NCI-H446 (cell line): ENCODE data around the gene PTGER3.

ENCODE experiments used
- DNase-seq, 2 experiments: peaks; one replicate each; lab custom pipeline; 2025; lab: John Stamatoyannopoulos, UW

The PTGER3 gene

DNA sequence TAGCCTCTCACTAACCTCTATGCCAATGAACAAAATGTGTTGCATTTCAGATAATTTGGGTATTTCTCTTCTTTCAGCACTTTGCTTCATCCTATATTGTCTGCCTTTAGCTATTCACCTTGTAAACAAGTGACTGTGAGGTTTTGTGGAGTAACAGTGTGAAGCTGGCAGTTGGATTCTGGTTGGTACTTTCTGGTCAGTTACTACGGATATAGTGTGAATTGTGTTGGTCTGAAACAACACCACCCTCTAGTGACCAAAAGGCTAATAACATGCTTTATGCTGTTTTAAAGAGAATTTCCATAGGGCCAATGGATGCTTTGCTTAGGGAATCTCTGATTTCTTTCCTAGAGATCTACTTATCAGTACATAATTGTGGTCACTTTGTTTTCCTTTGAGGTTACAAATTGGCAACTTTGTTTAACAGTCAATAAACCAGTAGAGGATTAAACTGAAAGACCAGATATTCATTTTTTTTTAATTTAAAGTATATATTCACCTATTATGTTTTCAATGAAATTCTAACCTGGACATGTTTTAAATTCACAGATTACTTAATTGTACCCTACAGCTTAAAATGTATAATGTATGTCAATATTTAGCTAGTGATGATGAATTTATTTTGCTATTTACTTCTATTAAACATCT, 2.5 kb upstream of the PTGER3 start:
- peak; percentile 59 to 80 for DNase-seq

DNA sequence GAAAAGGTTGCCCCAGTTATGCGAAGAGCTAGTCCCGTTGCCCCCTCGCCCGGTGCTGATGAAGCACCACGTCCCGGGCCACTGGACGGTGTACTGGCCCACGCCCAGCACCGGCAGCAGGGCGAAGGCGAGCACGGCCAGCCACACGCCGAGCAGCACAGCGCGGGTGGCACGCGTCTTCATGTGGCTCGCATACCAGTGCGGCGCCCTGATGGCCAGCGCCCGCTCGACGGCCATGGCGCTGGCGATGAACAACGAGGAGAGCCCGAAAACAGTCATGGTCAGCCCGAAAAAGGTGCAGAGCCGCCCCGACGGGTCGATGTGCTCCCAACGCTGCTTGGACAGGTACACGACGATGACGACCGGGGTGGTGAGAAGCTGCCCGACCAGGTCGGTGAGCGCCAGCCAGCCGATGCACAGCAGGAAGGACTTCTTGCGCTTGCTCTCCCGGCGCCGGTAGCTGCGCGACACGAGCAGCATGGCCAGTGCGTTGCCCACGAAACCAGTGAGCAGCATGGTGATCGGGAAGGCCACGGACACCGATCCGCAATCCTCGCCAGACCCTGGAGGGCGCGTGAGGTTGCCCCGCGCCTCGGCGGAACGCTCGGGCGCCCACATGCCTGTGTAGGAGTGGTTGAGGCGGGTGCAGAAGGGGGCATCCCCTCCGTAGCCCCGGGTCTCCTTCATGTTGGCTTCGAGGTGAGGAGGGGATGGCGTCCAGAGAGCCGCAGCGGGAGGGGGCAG, 553 bp downstream of the PTGER3 start:
- DNase-seq: peak in 1 of 2 experiments; percentile 35

DNA sequence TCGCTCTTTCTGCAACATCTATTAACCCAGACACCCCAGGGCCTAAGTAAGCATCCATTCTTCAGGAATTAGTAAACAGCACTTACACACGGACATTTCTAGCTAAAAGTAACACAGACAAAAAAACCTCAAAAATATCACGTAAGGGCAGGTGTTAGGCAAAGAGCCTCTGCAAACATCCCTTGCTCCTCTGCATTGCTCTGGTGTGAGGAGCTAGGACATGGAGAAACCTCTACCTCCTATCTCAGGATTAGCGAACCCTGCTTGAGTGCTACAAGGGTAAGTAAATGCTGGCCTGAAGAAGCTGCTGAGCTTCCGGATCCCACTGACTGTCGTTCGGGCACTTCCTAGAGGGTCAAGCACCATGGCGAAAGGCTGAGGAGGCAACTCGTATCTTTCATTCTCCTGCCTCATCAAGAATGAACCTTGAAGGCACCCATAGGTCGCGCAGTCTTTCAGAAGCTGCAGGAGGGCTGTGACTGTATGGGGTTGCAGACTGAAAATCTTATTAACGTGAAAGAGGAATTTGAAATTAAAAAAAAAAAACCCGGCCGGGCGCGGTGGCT, 2.1 kb downstream of the PTGER3 start:
- DNase-seq: no peak

DNA sequence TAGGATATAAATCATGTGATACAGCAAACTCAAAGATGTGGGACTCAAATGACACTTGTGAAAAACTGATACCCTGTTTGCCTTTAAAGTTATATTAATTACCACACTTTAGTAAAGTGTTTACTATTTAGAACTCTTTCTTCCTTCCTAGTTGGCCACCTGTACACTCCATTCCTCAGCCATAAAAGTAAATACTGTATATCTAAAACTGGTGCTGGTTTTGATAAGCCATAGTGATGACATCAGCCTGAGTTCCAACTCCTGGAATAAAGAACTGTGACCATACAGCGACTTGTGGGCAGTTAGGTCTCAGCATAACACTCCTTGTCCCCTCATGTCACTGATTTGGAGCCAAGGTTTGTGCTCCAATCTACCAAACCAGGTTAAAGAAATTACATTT, 2.8 kb downstream of the PTGER3 start:
- DNase-seq: no peak

DNA sequence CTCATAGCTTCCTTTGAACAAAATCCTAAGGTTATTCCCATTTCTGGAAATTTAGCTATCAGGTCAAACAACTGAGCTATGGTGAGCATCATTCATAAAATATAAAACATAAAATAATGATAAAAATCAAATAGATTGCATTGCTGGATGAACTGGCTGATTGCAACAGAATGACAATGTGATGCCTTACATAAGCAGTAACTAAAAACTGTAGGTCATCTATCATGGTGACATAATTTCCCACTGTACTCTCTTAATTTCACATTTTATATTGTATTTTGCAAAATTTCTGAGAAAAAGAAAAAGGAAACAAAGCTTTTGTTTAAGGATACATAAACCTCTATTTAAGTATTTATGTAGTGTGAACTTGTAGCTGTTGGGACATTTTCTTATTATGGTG, 4.6 kb downstream of the PTGER3 start:
- DNase-seq: no peak

DNA sequence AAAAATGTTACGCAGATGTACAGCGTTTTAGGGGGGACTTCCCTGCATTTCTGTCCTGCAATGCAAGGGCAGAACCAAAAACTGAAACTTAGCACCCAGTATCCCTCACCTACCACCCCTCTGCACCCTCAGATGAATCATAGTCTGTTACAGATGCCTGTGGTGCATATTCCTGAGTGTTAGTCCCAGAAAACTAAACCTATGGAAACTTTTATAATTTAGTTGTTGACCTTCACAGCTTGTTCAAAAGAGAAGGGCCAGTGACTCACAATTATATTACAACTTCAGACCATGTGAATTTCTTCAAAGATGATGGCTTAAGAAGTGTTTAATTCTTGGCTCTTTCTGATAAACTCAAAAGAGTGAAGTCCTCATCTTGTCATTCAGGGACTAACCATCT, 5.8 kb downstream of the PTGER3 start:
- DNase-seq: no peak

DNA sequence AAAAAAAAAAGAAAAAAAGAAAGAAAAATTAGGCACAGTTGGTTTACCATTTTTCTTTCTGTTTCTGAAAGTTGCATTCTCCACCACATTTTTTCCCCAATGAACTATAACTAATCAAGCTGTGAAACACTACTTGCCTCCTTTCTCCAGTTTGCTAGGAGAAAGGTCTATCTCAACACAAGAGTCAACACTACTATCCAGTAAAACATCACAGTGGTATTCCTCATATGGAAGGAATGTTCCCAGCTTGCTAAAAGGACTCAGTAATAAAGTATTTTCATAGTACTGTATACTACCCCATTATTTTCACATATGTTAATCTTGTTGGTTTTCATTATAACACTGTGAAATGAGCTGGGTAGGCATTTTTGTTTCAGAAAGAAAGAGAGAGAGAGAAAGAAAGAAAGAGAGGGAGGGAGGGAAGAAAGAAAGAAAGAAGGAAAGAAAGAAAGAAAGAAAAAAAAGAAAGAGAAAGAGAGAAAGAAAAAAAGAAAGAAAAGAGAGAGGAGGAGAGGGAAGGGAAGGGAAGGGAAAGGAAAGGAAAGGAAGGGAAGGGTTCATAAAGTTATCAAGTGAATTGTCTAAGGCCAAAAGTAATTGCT, 7.9 kb downstream of the PTGER3 start:
- no peak for DNase-seq

DNA sequence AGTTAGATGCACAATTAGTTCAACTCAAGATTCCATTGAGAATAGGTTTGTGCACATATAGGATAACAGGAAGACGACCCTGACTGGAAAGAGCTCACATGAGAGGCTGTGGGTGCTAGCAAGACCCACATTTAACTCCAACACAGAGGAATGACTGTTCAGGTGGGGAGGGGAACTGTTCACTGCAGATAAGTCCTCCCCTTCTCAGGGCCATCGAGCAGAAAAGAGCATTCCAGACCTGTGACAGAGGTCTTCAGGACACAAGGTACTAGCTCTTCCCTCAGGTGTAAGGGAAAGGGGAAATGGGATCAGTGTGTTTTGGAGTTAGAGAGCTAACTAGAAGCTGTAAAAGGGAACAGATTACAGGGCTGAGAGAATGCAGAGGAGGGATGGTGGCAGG, 8.7 kb downstream of the PTGER3 start:
- DNase-seq: no peak

DNA sequence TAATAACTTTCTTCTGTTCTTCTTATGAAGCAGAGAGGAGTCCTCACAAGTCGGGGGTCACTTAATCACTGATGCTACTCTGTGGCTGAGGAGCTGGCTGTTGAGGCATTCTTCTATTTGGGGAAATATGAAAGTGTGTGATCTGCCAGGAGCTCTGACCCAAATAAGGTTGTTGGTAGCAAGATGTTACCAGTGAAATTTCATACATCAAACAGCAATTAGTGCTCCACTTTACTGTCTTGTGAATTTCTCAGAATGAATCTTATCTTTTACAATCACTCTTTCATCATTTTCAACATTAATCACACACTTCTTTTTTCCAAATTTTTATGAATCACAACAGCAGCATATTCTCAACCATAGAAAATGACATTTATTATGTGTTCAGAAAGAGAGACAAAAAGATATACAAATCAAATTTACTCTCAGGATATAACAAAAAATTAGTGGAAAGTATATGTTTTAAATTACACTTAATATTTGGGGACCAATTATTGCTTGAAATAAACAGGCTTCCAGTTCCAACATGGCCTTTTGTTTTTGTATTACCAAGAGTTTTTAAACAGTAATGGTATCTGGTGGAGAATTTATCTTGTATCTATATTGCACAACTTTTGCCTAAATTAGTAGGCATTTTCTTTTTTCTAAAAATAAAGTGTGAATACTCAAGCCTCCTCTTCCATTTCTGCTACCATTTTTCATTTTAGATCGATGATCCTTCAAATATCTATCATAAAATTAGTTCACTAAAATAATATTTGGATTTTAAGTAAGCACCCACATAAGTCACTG, 9.6 kb downstream of the PTGER3 start:
- DNase-seq: no peak

DNA sequence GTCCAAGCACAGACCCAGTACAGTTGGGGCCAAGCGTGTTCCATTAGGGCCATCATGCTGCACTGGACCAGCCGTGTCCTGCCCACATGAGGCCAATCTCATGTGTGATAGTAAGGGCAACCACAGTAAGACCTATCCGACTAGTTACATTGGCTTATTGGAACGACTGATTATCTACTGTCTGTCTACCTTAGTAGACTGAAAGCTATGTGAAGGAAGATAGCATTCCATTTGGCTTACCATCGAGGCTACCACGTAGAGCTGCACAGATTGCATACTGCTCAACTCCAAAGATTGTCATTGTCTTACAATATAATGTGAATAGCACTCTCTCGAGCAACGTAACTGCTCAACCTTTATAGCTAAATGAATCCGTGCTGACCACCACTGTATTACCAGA, 10.6 kb downstream of the PTGER3 start:
- no peak for DNase-seq

DNA sequence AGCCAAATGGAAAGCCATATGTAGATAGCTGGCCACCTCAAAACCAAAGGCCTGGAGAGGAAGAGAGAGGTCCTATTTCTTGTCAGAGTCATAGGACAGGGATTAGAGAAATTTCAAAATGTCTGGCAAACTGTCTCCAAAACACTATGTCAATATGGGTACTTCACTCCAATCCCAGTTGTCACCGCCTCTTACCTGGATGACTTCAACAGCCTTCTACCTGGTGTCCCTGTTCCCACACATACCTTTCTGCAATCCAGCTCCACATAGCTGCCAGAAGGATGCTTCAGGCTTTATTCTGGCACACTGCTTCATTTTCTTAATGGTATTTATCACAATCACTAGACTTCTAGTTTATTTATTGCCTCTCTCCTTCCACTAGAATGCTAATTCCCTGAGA, 14.5 kb downstream of the PTGER3 start:
- no peak for DNase-seq

DNA sequence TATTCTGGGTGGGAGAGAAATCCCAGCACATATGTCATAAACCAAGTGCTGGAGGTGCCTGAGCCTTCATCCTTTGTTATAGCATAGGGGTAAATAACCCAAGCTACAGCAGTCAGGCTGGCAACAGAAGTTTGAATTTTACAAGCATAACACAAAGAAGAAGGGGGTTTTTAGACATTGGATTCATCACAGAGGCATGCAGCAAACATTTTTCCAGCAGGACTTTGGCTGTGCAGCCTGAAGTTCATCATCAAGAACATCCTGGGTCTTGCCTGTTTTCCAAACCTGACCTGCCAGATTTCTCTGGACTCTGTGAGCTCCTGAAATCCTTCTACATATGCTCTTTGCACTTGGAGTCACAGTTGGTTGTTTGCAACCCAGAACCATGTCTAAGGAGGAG, 16.2 kb downstream of the PTGER3 start:
- no peak for DNase-seq

DNA sequence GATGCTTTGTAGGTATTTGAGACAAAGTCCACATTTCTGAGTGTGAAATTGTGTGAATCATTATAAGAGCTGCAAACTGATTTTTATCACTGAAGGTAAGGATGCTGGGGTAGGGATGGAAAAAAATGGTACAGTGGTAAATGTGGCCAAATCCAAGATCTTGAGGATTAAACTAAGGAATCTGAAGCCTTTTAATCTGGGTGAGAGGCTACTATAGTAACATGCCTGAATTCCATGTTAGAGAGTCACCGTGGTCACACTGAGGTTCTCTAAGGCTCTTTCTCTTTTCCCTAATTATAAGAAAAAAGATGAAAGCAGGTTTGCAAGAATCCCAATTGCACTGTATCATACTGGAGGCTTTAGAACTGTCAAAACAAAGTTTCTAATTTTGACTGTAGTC, 17.6 kb downstream of the PTGER3 start:
- DNase-seq: no peak

DNA sequence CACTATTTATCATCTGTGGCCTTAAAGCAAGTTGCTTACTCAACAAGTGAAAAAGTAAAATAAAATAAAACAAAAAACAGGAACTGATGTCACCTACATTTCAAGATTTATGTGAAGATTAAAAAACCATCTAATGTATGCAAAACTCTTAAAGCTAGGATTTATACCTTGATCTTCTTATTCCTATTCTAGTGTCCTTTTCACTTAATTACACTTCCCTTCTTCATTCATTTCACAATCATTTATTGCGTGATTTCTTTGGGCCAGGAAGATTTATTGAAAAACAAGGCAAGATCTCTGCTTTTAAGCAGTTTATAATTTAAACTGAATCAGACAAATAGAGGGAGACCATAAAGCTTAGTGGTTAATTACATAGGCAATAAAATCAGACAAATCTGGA, 18.6 kb downstream of the PTGER3 start:
- DNase-seq: no peak

DNA sequence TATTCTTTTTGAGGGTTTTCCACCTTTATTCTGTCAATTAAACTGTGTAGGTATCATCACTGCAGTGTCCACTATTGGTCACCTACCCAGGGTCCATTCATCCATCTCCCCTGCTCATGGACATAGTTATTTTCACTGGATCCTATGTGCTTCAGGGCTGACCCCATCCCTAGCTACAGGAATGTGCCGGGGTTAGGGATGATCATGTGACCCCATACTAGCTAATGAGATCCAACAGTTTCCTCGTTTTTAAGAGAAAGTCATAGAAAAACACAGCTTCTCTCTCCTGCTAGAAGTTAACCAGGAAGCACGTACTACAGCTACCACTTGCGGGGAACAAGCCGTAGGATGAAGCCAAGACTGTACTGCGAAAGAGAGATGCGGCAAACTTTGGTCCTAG, 19.6 kb downstream of the PTGER3 start:
- no peak for DNase-seq

DNA sequence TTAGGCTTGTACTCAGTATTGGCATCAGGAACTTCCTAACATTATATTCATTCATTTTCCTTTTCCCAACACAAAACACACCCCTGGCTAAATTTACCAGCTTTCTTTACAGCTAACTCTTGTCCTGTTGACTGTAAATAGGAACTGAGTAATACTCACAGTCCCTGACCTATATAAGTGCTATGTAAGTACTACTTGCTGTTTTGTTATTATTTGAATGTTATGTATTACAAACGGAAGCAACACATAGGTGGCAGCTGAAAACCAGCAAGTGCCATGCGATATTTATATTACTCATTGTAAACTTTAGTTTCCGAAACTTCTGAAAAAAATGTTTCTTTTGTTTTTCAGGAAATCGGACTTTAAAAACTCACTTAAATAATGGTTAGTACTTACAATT, 21.5 kb downstream of the PTGER3 start:
- DNase-seq: no peak

DNA sequence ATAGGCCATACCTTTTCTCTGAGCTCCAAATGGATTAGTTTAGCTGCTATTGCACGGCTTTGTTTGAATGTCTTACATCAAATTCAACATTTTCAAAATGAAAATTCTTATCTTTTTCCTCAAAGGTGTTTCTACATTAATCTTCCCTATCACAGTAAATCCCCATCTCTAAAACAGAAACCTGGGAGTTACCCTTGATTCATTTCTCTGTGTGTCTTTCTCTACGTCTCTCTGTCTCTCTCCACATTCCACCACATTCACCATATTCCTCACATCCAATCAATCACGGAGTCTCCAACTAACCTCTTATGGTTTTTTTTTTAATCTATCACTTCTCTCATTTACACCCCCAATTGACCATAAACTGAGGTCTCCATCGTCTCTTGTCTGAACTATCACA, 24.1 kb downstream of the PTGER3 start:
- DNase-seq: no peak

DNA sequence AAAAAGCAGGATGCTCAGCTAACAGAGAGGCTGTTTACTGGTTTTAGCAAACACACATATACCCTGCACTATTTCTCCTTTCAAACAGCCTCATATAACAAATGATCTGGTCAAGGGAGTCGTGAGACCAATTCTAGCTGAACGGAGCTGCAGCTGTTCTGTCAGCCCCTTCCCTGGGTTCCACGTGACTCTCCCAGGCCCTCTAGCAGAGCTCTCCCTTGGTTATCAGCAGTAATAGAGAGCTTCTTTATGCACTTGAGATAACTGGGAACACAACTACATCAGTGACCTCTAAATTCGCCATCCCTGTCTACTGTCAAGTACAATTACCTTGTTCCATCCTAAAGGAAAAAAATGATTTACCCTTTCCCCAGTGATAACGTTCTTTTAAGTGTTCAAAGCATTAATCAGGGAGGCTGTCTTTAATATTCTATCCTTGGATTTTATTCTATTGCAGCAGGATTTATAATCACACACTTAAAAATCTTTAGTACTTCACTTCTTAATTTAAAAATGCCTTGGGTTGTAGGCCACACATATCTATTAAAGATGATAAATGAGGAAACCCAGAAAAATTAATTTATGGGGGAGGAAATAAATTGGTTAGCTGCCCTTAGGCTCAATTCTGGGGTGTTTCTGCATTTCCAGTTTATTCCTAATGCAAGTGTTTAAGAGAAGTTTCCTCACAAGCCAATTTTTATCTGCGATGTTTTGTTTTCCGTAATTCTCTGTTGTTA, 28.2 kb downstream of the PTGER3 start:
- DNase-seq: no peak

DNA sequence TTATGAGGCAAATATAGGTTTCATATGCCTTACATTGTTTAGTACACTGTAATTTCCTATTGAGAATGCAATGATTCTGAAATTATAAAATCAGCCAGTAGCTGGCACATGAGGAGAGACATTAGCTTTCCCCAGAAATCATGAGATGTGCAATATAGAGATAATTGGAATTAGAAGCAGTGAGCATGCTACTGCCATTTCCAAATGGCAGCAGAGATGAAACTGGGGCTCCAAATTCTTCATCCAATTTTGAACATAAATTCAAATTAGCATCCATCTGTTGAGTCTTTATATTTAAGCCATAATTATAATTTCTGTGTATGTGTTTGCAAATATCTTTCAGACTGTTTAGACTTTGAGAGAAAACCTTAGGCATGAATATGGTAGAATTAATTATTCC, 28.8 kb downstream of the PTGER3 start:
- DNase-seq: no peak

DNA sequence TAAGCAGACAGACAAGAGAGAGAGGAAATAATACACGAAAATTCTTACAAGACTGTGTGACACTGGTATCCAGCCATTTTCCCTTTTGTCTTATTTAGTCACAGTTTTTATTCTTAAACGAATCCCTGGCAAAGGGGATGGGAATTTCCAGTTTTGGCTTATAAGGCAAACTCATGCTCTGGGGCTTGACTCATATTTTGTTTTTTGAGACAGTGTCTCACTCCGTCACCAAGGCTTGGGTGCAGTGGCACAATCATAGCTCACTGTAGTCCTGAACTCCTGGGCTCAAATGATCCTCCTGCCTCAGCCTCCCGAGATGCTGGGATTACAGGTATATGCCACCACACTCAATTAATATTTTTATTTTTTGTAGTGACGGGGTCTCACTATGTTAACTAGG, 31.9 kb downstream of the PTGER3 start:
- no peak for DNase-seq

DNA sequence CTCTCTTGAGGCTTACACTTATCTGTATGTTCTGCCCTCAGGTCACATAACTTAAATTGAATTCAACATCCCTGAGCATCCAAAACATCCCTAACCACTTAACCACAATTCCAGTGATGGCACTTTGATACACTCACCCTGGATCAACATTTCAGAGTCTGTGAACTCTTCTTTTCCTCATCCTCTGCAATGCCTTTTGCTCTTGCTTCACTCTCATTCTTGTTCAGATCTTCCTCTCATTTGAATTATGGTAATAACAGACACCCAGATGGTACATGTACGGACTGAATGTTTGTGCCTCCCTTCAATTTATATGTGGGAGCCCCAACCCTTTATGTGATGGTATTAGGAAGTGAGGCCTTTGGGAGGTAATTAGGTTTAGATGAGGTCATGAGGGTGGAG, 33.4 kb downstream of the PTGER3 start:
- no peak for DNase-seq
